ENCODE results near the gene MGLL.

DNA sequence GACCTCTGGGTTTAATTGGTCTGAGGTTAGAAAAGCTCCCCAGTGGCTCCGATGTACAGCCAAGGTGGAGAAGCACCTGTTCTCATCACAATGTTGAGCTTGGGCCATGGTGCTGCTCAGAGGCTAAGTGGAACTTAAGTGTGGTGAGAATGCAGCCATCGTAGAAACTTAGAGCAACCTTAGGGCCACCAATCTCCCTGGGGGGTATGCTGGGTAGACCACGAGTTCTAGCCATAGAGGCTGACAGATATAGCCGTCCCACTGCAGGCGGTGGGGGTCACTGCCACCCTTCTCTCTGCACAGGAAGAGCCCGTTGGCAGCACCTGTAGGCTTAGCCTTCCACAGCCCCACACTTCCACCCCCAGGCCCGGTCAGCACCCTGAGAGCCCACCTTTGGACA, 38.0 kb downstream of the MGLL start:
- TF ChIP-seq CTCF (IDR thresholded peaks at IDR 0.05; ENCODE audit: insufficient read depth, low read length, poor library complexity, severe bottlenecking), result no peak
- TF ChIP-seq EZH2phosphoT487 (conservative IDR thresholded peaks at IDR 0.05; ENCODE audit: low read length), result no peak
